Spleen (tissue), 7 donors: Measurements from ENCODE around the gene BCL7A.

Experiments used
- CTCF ChIP-seq, 11 experiments: fragments of 200-600 bp in 7 of 11; fragments of 450-650 bp in 4 of 11; sonication (generic) in 4 of 11; IDR thresholded peaks in 8 of 11; conservative IDR thresholded peaks in 3 of 11; 1 replicate in 7 of 11; 2 replicates in 4 of 11; pipeline versions ENCODE4 v1.4.0 to v1.8.0; 2016 to 2021; ENCODE audit warnings: antibody characterized with exemption in 11 of 11, inconsistent platforms in 4 of 11, mild to moderate bottlenecking in 1 of 11
- POLR2AphosphoS5 ChIP-seq, 3 donors: sonication (generic); formaldehyde crosslinking; IDR thresholded peaks; one replicate each; pipeline ENCODE4 v1.5.1; 2017; ENCODE audit warnings: antibody characterized with exemption in 3 of 3
- donor health status: DM: no; HTN: no; CAD: no; lungs with moderate emphysema.
- donor health status: DM: no; HTN: no; CAD: no.
- donor health status: DM: no; HTN: no; CAD: no.

- TF ChIP-seq CTCF (IDR thresholded peaks at IDR 0.05 in 8 of 11, conservative IDR thresholded peaks at IDR 0.05 in 3 of 11), result no peak
- TF ChIP-seq POLR2AphosphoS5 (IDR thresholded peaks at IDR 0.05), result no peak
Measured at GRCh38 chr12:122018457-122018856, 3.2 kb upstream of the BCL7A start.
